Fibroblast of lung (primary cell): ENCODE results near the gene C1orf116. TPM values are rescaled to one million over a fixed set of nuclear protein-coding genes. Genes with fewer than 3 reads are reported as not detected.

ENCODE experiments used
- DNase-seq, 2 donors: peaks; one replicate each; pipeline versions ENCODE4 v3.0.0 to v3.0.0-alpha.2; 2010; ENCODE audit warnings: low read depth in 2 of 2
- H2AFZ ChIP-seq: 2 replicates; pipeline ENCODE4 v1.5.1; 2012; ENCODE audit warnings: low read length, control low read depth, inconsistent platforms
- H3K27ac ChIP-seq: 2 replicates; pipeline ENCODE4 v1.5.1; 2011; ENCODE audit warnings: low read length, control low read depth; ENCODE audit not compliant: insufficient read depth
- H3K27me3 ChIP-seq: 2 replicates; pipeline ENCODE4 v1.5.1; 2011; ENCODE audit warnings: mild to moderate bottlenecking, low read length; ENCODE audit not compliant: control insufficient read depth, insufficient read depth
- H3K36me3 ChIP-seq: 2 replicates; pipeline ENCODE4 v1.5.1; 2011; ENCODE audit warnings: low read length; ENCODE audit not compliant: control insufficient read depth, insufficient read depth
- H3K4me1 ChIP-seq: 2 replicates; pipeline ENCODE4 v1.5.1; 2011; ENCODE audit warnings: low read length; ENCODE audit not compliant: control insufficient read depth, insufficient read depth; ENCODE audit errors: extremely low read depth
- H3K4me2 ChIP-seq: 2 replicates; pipeline ENCODE4 v1.5.1; 2011; ENCODE audit warnings: low read length, control low read depth; ENCODE audit not compliant: insufficient read depth; ENCODE audit errors: extremely low read depth
- H3K4me3 ChIP-seq, 4 experiments: fragments of 200-600 bp in 1 of 4; sonication (generic) in 1 of 4; replicated peaks in 1 of 4; 2 replicates each; pipeline ENCODE4 v1.5.1; 2011 to 2016; ENCODE audit warnings: low read length in 4 of 4, low read depth in 3 of 4, mild to moderate bottlenecking in 3 of 4, control low read depth in 2 of 4, inconsistent platforms in 1 of 4, mixed read lengths in 1 of 4; ENCODE audit not compliant: insufficient read depth in 1 of 4; ENCODE audit errors: control extremely low read depth in 1 of 4
- H3K79me2 ChIP-seq: 2 replicates; pipeline ENCODE4 v1.5.1; 2012; ENCODE audit warnings: mild to moderate bottlenecking, low read length, inconsistent platforms; ENCODE audit not compliant: control insufficient read depth, insufficient read depth
- H3K9ac ChIP-seq: 2 replicates; pipeline ENCODE4 v1.5.1; 2011; ENCODE audit warnings: mild to moderate bottlenecking, low read length, control low read depth; ENCODE audit not compliant: insufficient read depth
- H3K9me3 ChIP-seq: 2 replicates; pipeline ENCODE4 v1.5.1; 2012; ENCODE audit warnings: low read depth, low read length; ENCODE audit not compliant: control insufficient read depth, insufficient read depth
- H4K20me1 ChIP-seq: 2 replicates; pipeline ENCODE4 v1.5.1; 2011; ENCODE audit warnings: low read length; ENCODE audit not compliant: control insufficient read depth, insufficient read depth; ENCODE audit errors: extremely low read depth
- EZH2 ChIP-seq: IDR thresholded peaks from 2 replicates; pipeline ENCODE4 v1.5.1; 2012; ENCODE audit warnings: low read length, control low read depth, mild to moderate bottlenecking; ENCODE audit errors: missing control alignments
- polyA plus RNA-seq, 2 donors: library from polyadenylated mRNA; depleted of rRNA in 1 of 2; stranded (reverse) in 1 of 2; unstranded in 1 of 2; fragments of >200 nt; gene quantifications; 2 replicates each; pipeline ENCODE4 v1.2.1, GENCODE V29; 2011 to 2012; ENCODE audit warnings: missing spikeins in 1 of 2
- total RNA-seq: library from RNA; depleted of rRNA; stranded (reverse); fragments of >200 nt; gene quantifications from 2 replicates; pipeline ENCODE4 v1.2.1, GENCODE V29; 2014
- TF ChIP-seq, protein P1 (sequence below), 2 donors: IDR thresholded peaks in 1 of 2; conservative IDR thresholded peaks in 1 of 2; 1 replicate in 1 of 2; 2 replicates in 1 of 2; pipeline ENCODE4 v1.5.1; 2011 to 2012; ENCODE audit warnings: low read length in 2 of 2, control low read depth in 1 of 2, inconsistent platforms in 1 of 2, low read depth in 1 of 2, mild to moderate bottlenecking in 1 of 2

Gene C1orf116
- total and polyA plus RNA-seq, 2 donors (not counting 1 experiment from before 2014, with no cell fraction given) = 0.06 TPM; not detected in 1

GRCh38 chr1:207027921-207028320, 4.6 kb downstream of the C1orf116 start:
- Histone ChIP-seq H3K27ac (no peak overlapping the region), H3K27me3 (peaks cover 6% of the 10 kb centered on the region), H3K4me3 (no peak overlapping the region), H3K9ac (no peak overlapping the region), H3K4me2 (no peak overlapping the region), H3K9me3 (no peaks in the 10 kb centered on the region), H3K4me1 (peaks cover 7% of the 10 kb centered on the region), H2AFZ (no peak overlapping the region), H3K79me2 (no peaks in the 10 kb centered on the region), H4K20me1 (no peaks in the 10 kb centered on the region), H3K36me3 (no peaks in the 10 kb centered on the region)
- no peak for TF ChIP-seq EZH2
- TF ChIP-seq, protein P1, sequence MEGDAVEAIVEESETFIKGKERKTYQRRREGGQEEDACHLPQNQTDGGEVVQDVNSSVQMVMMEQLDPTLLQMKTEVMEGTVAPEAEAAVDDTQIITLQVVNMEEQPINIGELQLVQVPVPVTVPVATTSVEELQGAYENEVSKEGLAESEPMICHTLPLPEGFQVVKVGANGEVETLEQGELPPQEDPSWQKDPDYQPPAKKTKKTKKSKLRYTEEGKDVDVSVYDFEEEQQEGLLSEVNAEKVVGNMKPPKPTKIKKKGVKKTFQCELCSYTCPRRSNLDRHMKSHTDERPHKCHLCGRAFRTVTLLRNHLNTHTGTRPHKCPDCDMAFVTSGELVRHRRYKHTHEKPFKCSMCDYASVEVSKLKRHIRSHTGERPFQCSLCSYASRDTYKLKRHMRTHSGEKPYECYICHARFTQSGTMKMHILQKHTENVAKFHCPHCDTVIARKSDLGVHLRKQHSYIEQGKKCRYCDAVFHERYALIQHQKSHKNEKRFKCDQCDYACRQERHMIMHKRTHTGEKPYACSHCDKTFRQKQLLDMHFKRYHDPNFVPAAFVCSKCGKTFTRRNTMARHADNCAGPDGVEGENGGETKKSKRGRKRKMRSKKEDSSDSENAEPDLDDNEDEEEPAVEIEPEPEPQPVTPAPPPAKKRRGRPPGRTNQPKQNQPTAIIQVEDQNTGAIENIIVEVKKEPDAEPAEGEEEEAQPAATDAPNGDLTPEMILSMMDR (conservative IDR thresholded peaks at IDR 0.05 in 1 of 2, IDR thresholded peaks at IDR 0.05 in 1 of 2; ENCODE audit: low read depth in 1 of 2, low read length in 2 of 2) = no peak
- DNase-seq = no peak

GRCh38 chr1:207027206-207027777, 5.3 kb downstream of the C1orf116 start:
- no peak for TF ChIP-seq EZH2
- TF ChIP-seq, protein P1 (conservative IDR thresholded peaks at IDR 0.05 in 1 of 2, IDR thresholded peaks at IDR 0.05 in 1 of 2; ENCODE audit: low read depth in 1 of 2, low read length in 2 of 2) = no peak
- H3K27ac ChIP-seq = no peak overlapping the region
- no peak overlapping the region for H3K4me3 ChIP-seq
- no peaks in the 10 kb centered on the region for H4K20me1 ChIP-seq
- H2AFZ ChIP-seq = no peak overlapping the region
- H3K4me1 ChIP-seq = peaks cover 7% of the 10 kb centered on the region
- H3K79me2 ChIP-seq = no peaks in the 10 kb centered on the region
- H3K9ac ChIP-seq = no peak overlapping the region
- peaks cover 6% of the 10 kb centered on the region for H3K27me3 ChIP-seq
- H3K4me2 ChIP-seq = no peak overlapping the region
- DNase-seq = peak in 1 of 2 donors; percentile 78
- no peaks in the 10 kb centered on the region for H3K9me3 ChIP-seq
- H3K36me3 ChIP-seq = no peaks in the 10 kb centered on the region

GRCh38 chr1:207026104-207026534, 6.4 kb downstream of the C1orf116 start:
- Histone ChIP-seq H3K9ac (no peak overlapping the region), H3K4me2 (no peak overlapping the region), H3K9me3 (no peaks in the 10 kb centered on the region), H3K27me3 (peaks cover 2% of the 10 kb centered on the region), H3K36me3 (no peaks in the 10 kb centered on the region), H3K79me2 (no peaks in the 10 kb centered on the region), H2AFZ (no peak overlapping the region), H3K4me1 (peaks cover 7% of the 10 kb centered on the region), H3K27ac (no peak overlapping the region), H4K20me1 (no peaks in the 10 kb centered on the region), H3K4me3 (no peak overlapping the region)
- TF ChIP-seq, protein P1 (conservative IDR thresholded peaks at IDR 0.05 in 1 of 2, IDR thresholded peaks at IDR 0.05 in 1 of 2; ENCODE audit: low read depth in 1 of 2, low read length in 2 of 2) = no peak
- DNase-seq = peak in 1 of 2 donors; percentile 60
